ENCODE results near the gene KCNV2.

Gene KCNV2

GRCh38 chr9:2679011-2679410 lies 38.3 kb upstream of the KCNV2 start:
- H3K4me3 ChIP-seq (replicated peaks; ENCODE audit: low read depth, low read length): no peak overlapping the region
- DNase-seq (ENCODE audit: extremely low read depth, low read depth): no peak
- TF ChIP-seq CTCF (IDR thresholded peaks at IDR 0.05; ENCODE audit: low read depth, low read length, missing control alignments): no peak

GRCh38 chr9:2681981-2682380 lies 35.3 kb upstream of the KCNV2 start:
- no peak overlapping the region for H3K4me3 ChIP-seq (replicated peaks; ENCODE audit: low read depth, low read length)
- TF ChIP-seq CTCF (IDR thresholded peaks at IDR 0.05; ENCODE audit: low read depth, low read length, missing control alignments): no peak
- no peak for DNase-seq (ENCODE audit: extremely low read depth, low read depth)

- H3K4me3 ChIP-seq (replicated peaks; ENCODE audit: low read depth, low read length): no peak overlapping the region
- TF ChIP-seq CTCF (IDR thresholded peaks at IDR 0.05; ENCODE audit: low read depth, low read length, missing control alignments): no peak
- no peak for DNase-seq (ENCODE audit: extremely low read depth, low read depth)
These were observed 30.4 kb upstream of the KCNV2 start for GRCh38 chr9:2686911-2687310.

- no peak for TF ChIP-seq CTCF (IDR thresholded peaks at IDR 0.05; ENCODE audit: low read depth, low read length, missing control alignments)
- H3K4me3 ChIP-seq (replicated peaks; ENCODE audit: low read depth, low read length): no peak overlapping the region
- no peak for DNase-seq (ENCODE audit: extremely low read depth, low read depth)
These were observed 28.7 kb upstream of the KCNV2 start for GRCh38 chr9:2688636-2689035.

- DNase-seq (ENCODE audit: extremely low read depth, low read depth): no peak
- TF ChIP-seq CTCF (IDR thresholded peaks at IDR 0.05; ENCODE audit: low read depth, low read length, missing control alignments): no peak
- H3K4me3 ChIP-seq (replicated peaks; ENCODE audit: low read depth, low read length): no peak overlapping the region
These were observed 26.1 kb upstream of the KCNV2 start for GRCh38 chr9:2691212-2691611.

GRCh38 chr9:2691626-2692025 lies 25.7 kb upstream of the KCNV2 start:
- no peak for DNase-seq (ENCODE audit: extremely low read depth, low read depth)
- H3K4me3 ChIP-seq (replicated peaks; ENCODE audit: low read depth, low read length): no peak overlapping the region
- no peak for TF ChIP-seq CTCF (IDR thresholded peaks at IDR 0.05; ENCODE audit: low read depth, low read length, missing control alignments)

GRCh38 chr9:2693056-2693455 lies 24.3 kb upstream of the KCNV2 start:
- DNase-seq (ENCODE audit: extremely low read depth, low read depth): no peak
- TF ChIP-seq CTCF (IDR thresholded peaks at IDR 0.05; ENCODE audit: low read depth, low read length, missing control alignments): no peak
- no peak overlapping the region for H3K4me3 ChIP-seq (replicated peaks; ENCODE audit: low read depth, low read length)

Measured in HFF-Myc (cell line).